ENCODE data around the gene AGER. TPM values are rescaled to one million over a fixed set of nuclear protein-coding genes. Genes with fewer than 3 reads are reported as not detected.

AGER gene
- total and polyA plus RNA-seq, 9 of the 15 experiments (the other 6 are each of a cell fraction or from before 2014, with no cell fraction given) = 1.2 to 11.5 (median 4.1) TPM

- TF ChIP-seq SRSF9 (IDR thresholded peaks at IDR 0.05; ENCODE audit: borderline replicate concordance, low read depth, low read length) (no peak), POLR2H (tag; IDR thresholded peaks at IDR 0.05; ENCODE audit: low read depth) (no peak), ZFX (CRISPR knock-in tag; IDR thresholded peaks at IDR 0.05) (no peak), HMGN3 (IDR thresholded peaks at IDR 0.05; ENCODE audit: borderline replicate concordance, extremely low read depth, insufficient read length, low read depth, low read length) (no peak), TAF15 (IDR thresholded peaks at IDR 0.05; ENCODE audit: low read depth, low read length) (no peak), SLC30A9 (CRISPR knock-in tag; IDR thresholded peaks at IDR 0.05) (no peak), ZNF311 (CRISPR knock-in tag; IDR thresholded peaks at IDR 0.05) (no peak), ZNF696 (CRISPR knock-in tag; conservative IDR thresholded peaks at IDR 0.05) (no peak), CHD4 (IDR thresholded peaks at IDR 0.05; ENCODE audit: insufficient read depth, insufficient replicate concordance, low read depth, low read length, poor library complexity, severe bottlenecking) (no peak), C11orf30 (IDR thresholded peaks at IDR 0.05; ENCODE audit: low read depth) (no peak), ZNF707 (CRISPR knock-in tag; conservative IDR thresholded peaks at IDR 0.05) (no peak), NFXL1 (CRISPR knock-in tag; IDR thresholded peaks at IDR 0.05) (no peak), EP300 (IDR thresholded peaks at IDR 0.05; ENCODE audit: low read length) (peak; percentile 34; the same call in 1 of the 2 replicates), ZNF133 (CRISPR knock-in tag; IDR thresholded peaks at IDR 0.05) (no peak), MCM7 (IDR thresholded peaks at IDR 0.05) (0 out of 4 replicates have a peak, but pooled peaks of 1 of the 2 experiments have one; percentile 88), GTF2B (IDR thresholded peaks at IDR 0.05; ENCODE audit: extremely low read depth, insufficient read length) (no peak), PCBP2 (IDR thresholded peaks at IDR 0.05; ENCODE audit: low read depth, low read length, poor library complexity, severe bottlenecking) (no peak), FUS (optimal IDR thresholded peaks at IDR 0.05; ENCODE audit: low read depth, low read length) (no peak), COPS2 (conservative IDR thresholded peaks at IDR 0.05) (no peak)
- TF ChIP-seq, protein P1, sequence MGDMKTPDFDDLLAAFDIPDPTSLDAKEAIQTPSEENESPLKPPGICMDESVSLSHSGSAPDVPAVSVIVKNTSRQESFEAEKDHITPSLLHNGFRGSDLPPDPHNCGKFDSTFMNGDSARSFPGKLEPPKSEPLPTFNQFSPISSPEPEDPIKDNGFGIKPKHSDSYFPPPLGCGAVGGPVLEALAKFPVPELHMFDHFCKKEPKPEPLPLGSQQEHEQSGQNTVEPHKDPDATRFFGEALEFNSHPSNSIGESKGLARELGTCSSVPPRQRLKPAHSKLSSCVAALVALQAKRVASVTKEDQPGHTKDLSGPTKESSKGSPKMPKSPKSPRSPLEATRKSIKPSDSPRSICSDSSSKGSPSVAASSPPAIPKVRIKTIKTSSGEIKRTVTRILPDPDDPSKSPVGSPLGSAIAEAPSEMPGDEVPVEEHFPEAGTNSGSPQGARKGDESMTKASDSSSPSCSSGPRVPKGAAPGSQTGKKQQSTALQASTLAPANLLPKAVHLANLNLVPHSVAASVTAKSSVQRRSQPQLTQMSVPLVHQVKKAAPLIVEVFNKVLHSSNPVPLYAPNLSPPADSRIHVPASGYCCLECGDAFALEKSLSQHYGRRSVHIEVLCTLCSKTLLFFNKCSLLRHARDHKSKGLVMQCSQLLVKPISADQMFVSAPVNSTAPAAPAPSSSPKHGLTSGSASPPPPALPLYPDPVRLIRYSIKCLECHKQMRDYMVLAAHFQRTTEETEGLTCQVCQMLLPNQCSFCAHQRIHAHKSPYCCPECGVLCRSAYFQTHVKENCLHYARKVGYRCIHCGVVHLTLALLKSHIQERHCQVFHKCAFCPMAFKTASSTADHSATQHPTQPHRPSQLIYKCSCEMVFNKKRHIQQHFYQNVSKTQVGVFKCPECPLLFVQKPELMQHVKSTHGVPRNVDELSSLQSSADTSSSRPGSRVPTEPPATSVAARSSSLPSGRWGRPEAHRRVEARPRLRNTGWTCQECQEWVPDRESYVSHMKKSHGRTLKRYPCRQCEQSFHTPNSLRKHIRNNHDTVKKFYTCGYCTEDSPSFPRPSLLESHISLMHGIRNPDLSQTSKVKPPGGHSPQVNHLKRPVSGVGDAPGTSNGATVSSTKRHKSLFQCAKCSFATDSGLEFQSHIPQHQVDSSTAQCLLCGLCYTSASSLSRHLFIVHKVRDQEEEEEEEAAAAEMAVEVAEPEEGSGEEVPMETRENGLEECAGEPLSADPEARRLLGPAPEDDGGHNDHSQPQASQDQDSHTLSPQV (IDR thresholded peaks at IDR 0.05) = no peak
- TF ChIP-seq, protein P2, sequence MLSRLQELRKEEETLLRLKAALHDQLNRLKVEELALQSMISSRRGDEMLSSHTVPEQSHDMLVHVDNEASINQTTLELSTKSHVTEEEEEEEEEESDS (CRISPR knock-in tag; IDR thresholded peaks at IDR 0.05) = no peak
- TF ChIP-seq, protein P3, sequence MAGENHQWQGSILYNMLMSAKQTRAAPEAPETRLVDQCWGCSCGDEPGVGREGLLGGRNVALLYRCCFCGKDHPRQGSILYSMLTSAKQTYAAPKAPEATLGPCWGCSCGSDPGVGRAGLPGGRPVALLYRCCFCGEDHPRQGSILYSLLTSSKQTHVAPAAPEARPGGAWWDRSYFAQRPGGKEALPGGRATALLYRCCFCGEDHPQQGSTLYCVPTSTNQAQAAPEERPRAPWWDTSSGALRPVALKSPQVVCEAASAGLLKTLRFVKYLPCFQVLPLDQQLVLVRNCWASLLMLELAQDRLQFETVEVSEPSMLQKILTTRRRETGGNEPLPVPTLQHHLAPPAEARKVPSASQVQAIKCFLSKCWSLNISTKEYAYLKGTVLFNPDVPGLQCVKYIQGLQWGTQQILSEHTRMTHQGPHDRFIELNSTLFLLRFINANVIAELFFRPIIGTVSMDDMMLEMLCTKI (IDR thresholded peaks at IDR 0.05; ENCODE audit: partially characterized antibody) = no peak
Observed at GRCh38 chr6:32176476-32177182, 7.4 kb downstream of the AGER start (continued).
